Neural cell (in vitro differentiated cells): ENCODE measurements around the gene FLVCR1.

ENCODE experiments used
- CTCF ChIP-seq: fragments of 450-650 bp; IDR thresholded peaks from 2 replicates; pipeline ENCODE4 v1.5.1; 2014; ENCODE audit warnings: antibody characterized with exemption, mild to moderate bottlenecking, moderate library complexity; ENCODE audit not compliant: poor library complexity, severe bottlenecking
- POLR2AphosphoS5 ChIP-seq: IDR thresholded peaks from 2 replicates; pipeline ENCODE4 v1.6.1; 2012

- TF ChIP-seq CTCF (no peak), POLR2AphosphoS5 (no peak)
Measured at GRCh38 chr1:212918824-212919223, 60.7 kb downstream of the FLVCR1 start.
